Activated T-helper 1 cell treated with anti-CD3 and anti-CD28 coated beads, Interleukin-12 subunit alpha, Interleukin-12 subunit beta, Interleukin-2, Interleukin-4 antibody, amounts not matched to agents 30 ng/mL and 10 ng/mL and 1 ng/mL, durations not matched to agents 14 hours and 24 hours and 36 hours (primary cell): ENCODE data around the gene NUDT2. TPM values are rescaled to one million over a fixed set of nuclear protein-coding genes. Genes with fewer than 3 reads are reported as not detected.
"Not testable (repeated sequence)": the region's sequence is repeated elsewhere in the genome, so short reads cannot be mapped to it uniquely, and the experiment has no call there.

ENCODE experiments used
- DNase-seq: peaks from one replicate; pipeline ENCODE4 v3.0.0; 2021; ENCODE audit warnings: low spot score
- H3K27ac Mint-ChIP-seq: one replicate; pipeline ENCODE4 v1.8.0; 2021; ENCODE audit warnings: mild to moderate bottlenecking, mixed read lengths
- H3K27me3 Mint-ChIP-seq: one replicate; pipeline ENCODE4 v1.8.0; 2022; ENCODE audit warnings: mild to moderate bottlenecking, moderate library complexity, mixed read lengths; ENCODE audit not compliant: insufficient read depth
- H3K36me3 Mint-ChIP-seq: one replicate; pipeline ENCODE4 v1.8.0; 2021; ENCODE audit warnings: low read depth, mixed read lengths
- H3K4me1 Mint-ChIP-seq: one replicate; pipeline ENCODE4 v1.8.0; 2021; ENCODE audit warnings: low read depth, mixed read lengths
- H3K4me3 Mint-ChIP-seq: one replicate; pipeline ENCODE4 v1.8.0; 2021; ENCODE audit warnings: mild to moderate bottlenecking, moderate library complexity, mixed read lengths
- H3K9me3 Mint-ChIP-seq: one replicate; pipeline ENCODE4 v1.8.0; 2021; ENCODE audit warnings: mixed read lengths
- intact Hi-C: fragments of 100-400 bp; cut with micrococcal nuclease; formaldehyde crosslinking; loops from one replicate; pipeline ENCODE4 v1.15.1; 2024
- total RNA-seq: library from RNA; stranded (reverse); gene quantifications from 2 replicates; pipeline ENCODE4 v1.2.3, GENCODE V29; 2022

NUDT2 gene
- total RNA-seq, 1 donor from 2014 or later = 31.0 TPM

DNA sequence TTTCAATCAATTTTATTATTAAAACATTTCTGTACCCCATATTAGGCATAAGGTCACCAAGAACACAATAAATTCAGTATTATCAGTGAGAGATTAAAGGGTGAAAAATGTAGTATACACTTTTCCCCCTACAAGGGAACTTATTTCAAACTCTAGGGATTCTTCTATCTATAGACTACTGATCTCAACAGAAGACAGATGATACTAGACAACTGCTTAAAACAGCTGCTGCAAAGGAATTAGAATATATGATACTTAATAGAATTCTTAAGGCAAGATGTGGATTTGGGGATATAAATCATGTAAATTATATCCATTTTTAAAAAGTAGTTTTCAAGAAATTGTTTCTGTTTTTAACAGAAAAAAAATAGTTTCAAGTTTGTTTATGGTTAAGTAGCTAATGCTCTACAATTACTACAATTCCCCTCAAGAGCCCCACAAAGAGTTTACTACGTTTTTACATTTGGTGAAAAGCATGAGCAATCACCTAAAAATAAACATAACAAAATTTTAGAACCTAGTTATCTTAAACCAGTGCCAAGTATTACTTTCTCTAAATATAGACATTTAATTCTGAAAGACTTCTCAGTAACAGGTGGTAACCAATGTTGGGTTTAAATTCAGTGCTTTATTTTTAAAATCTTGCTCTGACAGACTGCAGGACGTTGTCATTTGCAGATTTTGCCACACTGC, 6.3 kb upstream of the NUDT2 start:
- no peak overlapping the region for H3K4me3 Mint-ChIP-seq
- H3K27me3 Mint-ChIP-seq = no peaks in the 10 kb centered on the region
- H3K27ac Mint-ChIP-seq = no peak overlapping the region
- intact Hi-C loops = loop anchor here (10.0 kb wide), 2 partner anchors 848 to 1018 kb away; partner anchors contain the start of gene NOL6
- peaks cover 9% of the 10 kb centered on the region for H3K4me1 Mint-ChIP-seq
- DNase-seq = no peak
- no peaks in the 10 kb centered on the region for H3K9me3 Mint-ChIP-seq
- H3K36me3 Mint-ChIP-seq = peaks cover 3% of the 10 kb centered on the region

- Mint-ChIP-seq H3K4me3 (no peak overlapping the region), H3K36me3 (peaks cover 3% of the 10 kb centered on the region), H3K9me3 (no peaks in the 10 kb centered on the region), H3K4me1 (peaks cover 19% of the 10 kb centered on the region), H3K27me3 (no peaks in the 10 kb centered on the region), H3K27ac (no peak overlapping the region)
- no peak for DNase-seq
- intact Hi-C loops = loop anchor here (5.0 to 10.0 kb wide), 4 partner anchors 69 to 1022 kb away; partner anchors contain the start of genes NOL6 and RPP25L
These were observed 2.7 kb upstream of the NUDT2 start for GRCh38 chr9:34326690-34327089.

DNA sequence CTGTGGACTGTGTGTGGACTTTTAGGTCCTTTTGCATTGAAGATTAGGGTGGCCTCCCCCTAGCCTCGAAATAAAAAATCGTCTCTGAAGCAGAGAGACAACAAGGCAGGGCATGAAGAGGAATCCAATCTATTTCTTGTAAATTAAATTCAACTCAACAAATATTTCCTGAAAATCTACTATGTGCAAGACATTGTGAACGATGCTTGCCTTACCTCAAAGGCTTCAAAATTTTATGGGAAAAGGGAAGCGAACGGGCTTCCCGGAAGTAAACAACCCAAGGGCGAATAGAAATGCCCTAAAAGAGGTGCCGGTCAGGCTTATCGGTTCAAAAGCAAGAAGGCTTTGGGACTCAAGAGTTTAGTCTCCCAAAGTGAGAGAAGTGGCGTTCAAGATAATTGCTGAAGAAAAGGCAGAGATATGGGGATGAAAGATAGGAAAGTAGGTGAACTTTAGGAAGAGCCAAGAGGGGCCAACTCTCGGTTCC, 826 bp upstream of the NUDT2 start:
- peak overlapping the region; percentile 96 for H3K4me3 Mint-ChIP-seq
- intact Hi-C loops = loop anchor here (2.0 to 10.0 kb wide), 8 partner anchors 48 to 1024 kb away; partner anchors contain the start of genes DNAI1, FAM219A, MYORG and NOL6
- no peaks in the 10 kb centered on the region for H3K27me3 Mint-ChIP-seq
- DNase-seq = no peak
- peaks cover 29% of the 10 kb centered on the region for H3K4me1 Mint-ChIP-seq
- H3K27ac Mint-ChIP-seq = peak overlapping the region; percentile 99
- H3K9me3 Mint-ChIP-seq = no peaks in the 10 kb centered on the region
- H3K36me3 Mint-ChIP-seq = peaks cover 3% of the 10 kb centered on the region

DNA sequence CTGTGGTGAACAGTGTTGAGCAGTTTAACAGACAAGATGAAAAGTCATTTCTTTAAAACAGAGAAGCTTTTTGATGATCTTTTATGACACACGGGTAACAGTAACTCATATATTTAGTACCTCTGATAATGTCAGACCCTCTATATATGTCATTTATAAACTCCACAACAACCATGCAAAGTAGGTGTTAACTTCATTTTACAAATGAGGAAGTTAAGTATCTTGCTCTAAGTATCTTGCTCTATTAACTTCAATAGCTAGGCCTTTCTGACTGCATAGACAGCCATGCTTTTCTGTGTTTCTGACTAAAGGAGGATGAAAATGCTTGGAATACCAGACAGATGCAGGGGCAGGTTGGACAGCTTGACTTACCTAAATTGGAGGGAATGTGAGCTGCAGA, 1.8 kb downstream of the NUDT2 start:
- Mint-ChIP-seq H3K27ac (no peak overlapping the region), H3K36me3 (peaks cover 6% of the 10 kb centered on the region), H3K9me3 (no peaks in the 10 kb centered on the region), H3K4me3 (peak overlapping the region; percentile 47), H3K4me1 (peaks cover 44% of the 10 kb centered on the region), H3K27me3 (no peaks in the 10 kb centered on the region)
- intact Hi-C loops = no loop called here
- DNase-seq = no peak

DNA sequence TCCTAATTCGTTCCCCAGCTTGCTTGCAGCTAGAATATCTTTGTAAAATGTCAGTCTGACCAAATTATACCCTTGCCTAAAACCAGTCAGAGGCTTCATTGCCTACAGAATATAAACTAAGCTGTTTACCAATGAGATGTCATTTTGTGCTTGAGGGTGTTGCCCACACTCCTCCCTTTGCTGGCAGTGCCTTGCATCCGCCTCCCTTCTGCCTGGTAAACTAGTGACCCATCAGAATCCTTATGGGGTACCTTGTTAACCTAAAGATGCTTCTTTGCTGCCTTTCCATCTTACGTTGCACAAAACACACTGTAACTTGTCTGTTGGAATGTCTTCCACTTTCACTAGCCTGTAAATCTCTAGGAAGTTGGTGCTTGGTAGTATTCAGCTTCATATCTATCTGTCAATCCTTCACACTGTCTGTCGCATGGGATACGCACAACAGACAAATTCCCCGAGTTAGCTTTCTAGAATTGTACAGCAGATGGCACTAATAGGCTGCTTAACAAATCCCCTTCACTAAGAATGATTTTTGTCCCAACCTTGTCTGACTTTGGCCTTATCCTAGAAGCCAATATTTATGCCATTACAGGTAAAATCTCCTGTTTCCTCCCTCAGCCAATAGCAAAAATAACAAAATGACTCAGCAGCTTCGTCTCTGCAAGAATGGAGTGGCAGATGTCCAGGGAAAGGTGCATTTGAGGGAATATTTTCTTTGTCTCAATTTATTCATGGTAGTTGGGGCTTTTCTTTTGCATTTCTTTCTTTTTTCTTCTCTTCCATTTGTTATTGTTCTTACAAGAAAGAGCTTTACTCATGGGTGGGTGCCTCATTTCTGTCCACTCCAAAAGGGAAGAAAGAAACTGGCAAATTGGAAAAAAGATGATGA, 3.0 kb downstream of the NUDT2 start:
- Mint-ChIP-seq H3K27ac (no peak overlapping the region), H3K4me3 (peak overlapping the region; percentile 35), H3K9me3 (no peaks in the 10 kb centered on the region), H3K36me3 (peaks cover 3% of the 10 kb centered on the region), H3K27me3 (no peaks in the 10 kb centered on the region), H3K4me1 (peaks cover 39% of the 10 kb centered on the region)
- intact Hi-C loops = loop anchor here (1.0 kb wide), 1 partner anchor 47 kb away; no protein-coding TSS in a partner anchor
- DNase-seq = no peak

GRCh38 chr9:34333836-34334235, 4.5 kb downstream of the NUDT2 start:
- Mint-ChIP-seq H3K27ac (no peak overlapping the region), H3K27me3 (no peaks in the 10 kb centered on the region), H3K4me1 (peaks cover 32% of the 10 kb centered on the region), H3K36me3 (peaks cover 8% of the 10 kb centered on the region), H3K4me3 (no peak overlapping the region), H3K9me3 (no peaks in the 10 kb centered on the region)
- no peak for DNase-seq
- intact Hi-C loops = no loop called here

GRCh38 chr9:34334337-34334824, 5.0 kb downstream of the NUDT2 start:
- intact Hi-C loops = no loop called here
- no peak overlapping the region for H3K27ac Mint-ChIP-seq

GRCh38 chr9:34334916-34335315, 5.5 kb downstream of the NUDT2 start:
- Mint-ChIP-seq H3K4me1 (peaks cover 32% of the 10 kb centered on the region), H3K27ac (no peak overlapping the region), H3K9me3 (no peaks in the 10 kb centered on the region), H3K4me3 (no peak overlapping the region), H3K36me3 (peaks cover 12% of the 10 kb centered on the region), H3K27me3 (no peaks in the 10 kb centered on the region)
- intact Hi-C loops = no loop called here
- no peak for DNase-seq

More at GRCh38 chr9:34334337-34334824, 5.0 kb downstream of the NUDT2 start:
- peaks cover 11% of the 10 kb centered on the region for H3K36me3 Mint-ChIP-seq
- H3K4me3 Mint-ChIP-seq = no peak overlapping the region
- H3K4me1 Mint-ChIP-seq = peaks cover 32% of the 10 kb centered on the region
- H3K9me3 Mint-ChIP-seq = no peaks in the 10 kb centered on the region
- H3K27me3 Mint-ChIP-seq = no peaks in the 10 kb centered on the region
- no peak for DNase-seq

GRCh38 chr9:34335376-34335775, 6.0 kb downstream of the NUDT2 start:
- H3K9me3 Mint-ChIP-seq = no peaks in the 10 kb centered on the region
- no peak overlapping the region for H3K4me3 Mint-ChIP-seq
- H3K4me1 Mint-ChIP-seq = peaks cover 32% of the 10 kb centered on the region
- intact Hi-C loops = no loop called here
- H3K27me3 Mint-ChIP-seq = no peaks in the 10 kb centered on the region
- no peak overlapping the region for H3K27ac Mint-ChIP-seq
- peaks cover 16% of the 10 kb centered on the region for H3K36me3 Mint-ChIP-seq
- DNase-seq = no peak

GRCh38 chr9:34337403-34337802, 8.0 kb downstream of the NUDT2 start:
- Mint-ChIP-seq H3K9me3 (no peaks in the 10 kb centered on the region), H3K4me1 (peaks cover 19% of the 10 kb centered on the region), H3K27me3 (no peaks in the 10 kb centered on the region), H3K4me3 (no peak overlapping the region), H3K36me3 (peaks cover 23% of the 10 kb centered on the region), H3K27ac (no peak overlapping the region)
- intact Hi-C loops = no loop called here
- no peak for DNase-seq

GRCh38 chr9:34338079-34338478, 8.7 kb downstream of the NUDT2 start:
- H3K27ac Mint-ChIP-seq = not testable (repeated sequence)

DNA sequence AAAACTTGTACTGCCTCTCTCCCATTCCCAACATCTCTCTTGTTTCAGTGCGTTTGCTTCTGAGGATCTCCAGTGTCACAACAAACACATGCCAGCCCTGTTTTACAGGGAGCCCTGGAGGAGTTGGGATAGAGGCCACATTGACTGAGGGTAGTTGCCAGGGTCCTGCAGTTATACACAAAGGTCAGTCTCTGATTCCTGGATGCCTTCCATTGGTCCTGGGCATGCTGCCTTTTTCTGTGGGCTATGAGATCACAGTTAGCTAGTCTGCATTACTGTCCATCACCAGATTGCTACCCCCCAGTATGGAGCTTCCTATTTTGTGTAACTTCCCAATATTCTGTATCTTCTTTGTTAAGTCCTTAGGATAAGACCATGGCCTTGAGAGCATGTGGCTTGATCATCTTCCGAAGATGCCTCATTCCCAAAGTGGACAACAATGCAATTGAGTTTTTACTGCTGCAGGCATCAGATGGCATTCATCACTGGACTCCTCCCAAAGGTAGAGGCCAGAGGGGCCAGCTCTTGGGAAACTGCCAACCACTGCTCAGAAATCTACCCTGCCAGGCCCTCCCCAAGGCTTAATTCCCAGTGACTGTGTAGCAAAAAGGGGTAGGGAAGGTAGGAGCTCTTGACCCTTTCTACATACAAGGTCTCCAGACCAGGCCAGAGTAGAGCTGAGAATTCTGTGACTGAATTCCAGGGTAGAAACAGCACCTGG, 9.5 kb downstream of the NUDT2 start:
- Mint-ChIP-seq H3K36me3 (peaks cover 30% of the 10 kb centered on the region), H3K4me3 (no peak overlapping the region), H3K27ac (no peak overlapping the region), H3K9me3 (no peaks in the 10 kb centered on the region), H3K4me1 (peaks cover 16% of the 10 kb centered on the region), H3K27me3 (no peaks in the 10 kb centered on the region)
- intact Hi-C loops = no loop called here
- DNase-seq = no peak

More at GRCh38 chr9:34338079-34338478, 8.7 kb downstream of the NUDT2 start:
- H3K27me3 Mint-ChIP-seq, intact Hi-C loops, H3K9me3 Mint-ChIP-seq, H3K4me3 Mint-ChIP-seq, DNase-seq: not testable (repeated sequence)
- H3K36me3 Mint-ChIP-seq = peaks cover 25% of the 10 kb centered on the region
- H3K4me1 Mint-ChIP-seq = peaks cover 16% of the 10 kb centered on the region
